HepG2 (cell line): ENCODE measurements around the gene RAE1. TPM values are rescaled to one million over a fixed set of nuclear protein-coding genes. Genes with fewer than 3 reads are reported as not detected.

Experiments used
- ATAC-seq: fragments of 200-7000 bp; cut with Tn5 transposase; 3 replicates; pipeline ENCODE4 v1.9.1; 2020; ENCODE audit warnings: mild to moderate bottlenecking, moderate library complexity
- BruUV-seq: library from RNA; stranded (reverse); fragments of 400-500 nt; replicated peaks from 2 replicates; lab custom pipeline; 2021; lab: Mats Ljungman, UMichigan
- CTCF ChIA-PET: fragments of 300-600 bp; formaldehyde crosslinking; extraction: SDS; loops from one replicate; lab custom pipeline; 2021; ENCODE audit warnings: low total read pairs, inconsistent platforms, low intra/inter-chr PET ratio; lab: Yijun Ruan, JAX
- POLR2A ChIA-PET: fragments of 350-600 bp; sonication (Branson Sonifier 250); formaldehyde crosslinking; loops from one replicate; lab custom pipeline; 2020; ENCODE audit warnings: antibody characterized with exemption, inconsistent platforms; lab: Yijun Ruan, JAX
- DNase-seq: peaks from one replicate; pipeline ENCODE4 v3.0.0-alpha.2; 2015; ENCODE audit warnings: low spot score
- FAIRE-seq: peaks from 3 replicates; lab custom pipeline; 2011; peaks lifted over from hg19 to GRCh38; lab: Jason Lieb, UNC
- H2AFZ ChIP-seq: one replicate; pipeline ENCODE4 v1.6.1; 2011; ENCODE audit warnings: low read length, inconsistent platforms
- H3K27ac ChIP-seq: fragments of 300-600 bp; 3 replicates; pipeline ENCODE4 v1.8.0; 2011; ENCODE audit warnings: mixed run types, mild to moderate bottlenecking, mixed read lengths, low read length, inconsistent platforms; ENCODE audit not compliant: insufficient read depth; ENCODE audit errors: extremely low read length
- H3K27me3 ChIP-seq, 2 experiments: fragments of 200-600 bp in 1 of 2; 2 replicates in 1 of 2; 3 replicates in 1 of 2; pipeline versions ENCODE4 v1.6.0 to v1.8.0; 2011; ENCODE audit warnings: low read length in 2 of 2, mild to moderate bottlenecking in 2 of 2, moderate library complexity in 2 of 2, inconsistent platforms in 1 of 2; ENCODE audit not compliant: insufficient read depth in 2 of 2, control insufficient read depth in 1 of 2
- H3K36me3 ChIP-seq, 2 experiments: fragments of 200-600 bp in 1 of 2; replicated peaks in 1 of 2; 2 replicates in 1 of 2; 3 replicates in 1 of 2; pipeline versions ENCODE4 v1.5.1 to v1.8.0; 2011; ENCODE audit warnings: low read length in 2 of 2, inconsistent platforms in 1 of 2; ENCODE audit not compliant: insufficient read depth in 2 of 2, control insufficient read depth in 1 of 2
- H3K4me1 ChIP-seq: 2 replicates; pipeline ENCODE4 v1.5.1; 2012; ENCODE audit warnings: low read length, inconsistent platforms; ENCODE audit not compliant: insufficient read depth
- H3K4me2 ChIP-seq: 2 replicates; pipeline ENCODE4 v1.6.0; 2011; ENCODE audit warnings: low read depth, low read length, inconsistent platforms
- H3K4me3 ChIP-seq, 3 experiments: fragments of 200-600 bp in 1 of 3; sonication (generic), shearing (Covaris generic) in 1 of 3; replicated peaks in 1 of 3; 2 replicates each; pipeline ENCODE4 v1.5.1; 2011 to 2016; ENCODE audit warnings: low read length in 3 of 3, inconsistent platforms in 2 of 3, low read depth in 2 of 3, mild to moderate bottlenecking in 2 of 3, control low read depth in 1 of 3, mixed read lengths in 1 of 3; ENCODE audit not compliant: insufficient read depth in 1 of 3
- H3K79me2 ChIP-seq: one replicate; pipeline ENCODE4 v1.6.1; 2011; ENCODE audit warnings: low read length, inconsistent platforms; ENCODE audit not compliant: insufficient read depth
- H3K9ac ChIP-seq: 2 replicates; pipeline ENCODE4 v1.6.0; 2011; ENCODE audit warnings: mild to moderate bottlenecking, low read depth, low read length, inconsistent platforms; ENCODE audit not compliant: insufficient read depth
- H3K9me3 ChIP-seq: 2 replicates; pipeline ENCODE4 v1.5.1; 2012; ENCODE audit warnings: mild to moderate bottlenecking, low read length
- H4K20me1 ChIP-seq: 2 replicates; pipeline ENCODE4 v1.6.0; 2011; ENCODE audit warnings: inconsistent platforms, mild to moderate bottlenecking, low read length, moderate library complexity; ENCODE audit not compliant: insufficient read depth
- ATRX ChIP-seq: sonication (generic); formaldehyde crosslinking; IDR thresholded peaks from 2 replicates; pipeline ENCODE4 v1.4.0; 2020; ENCODE audit warnings: missing genetic modification reagents, borderline replicate concordance
- CBX1 ChIP-seq: IDR thresholded peaks from one replicate; pipeline ENCODE4 v1.6.1; 2016; ENCODE audit warnings: antibody characterized with exemption, low read depth
- NCOA5 ChIP-seq: sonication (generic); formaldehyde crosslinking; IDR thresholded peaks from 2 replicates; pipeline ENCODE4 v1.4.0; 2020; ENCODE audit warnings: missing genetic modification reagents
- ZNF333 ChIP-seq: sonication (generic); formaldehyde crosslinking; IDR thresholded peaks from 2 replicates; pipeline ENCODE4 v1.4.0; 2020; ENCODE audit warnings: mild to moderate bottlenecking, missing genetic modification reagents, borderline replicate concordance
- ZNF768 ChIP-seq: sonication (generic); formaldehyde crosslinking; IDR thresholded peaks from 2 replicates; pipeline ENCODE4 v1.4.0; 2020; ENCODE audit warnings: missing genetic modification reagents
- ZNF777 ChIP-seq: sonication (generic); formaldehyde crosslinking; IDR thresholded peaks from 2 replicates; pipeline ENCODE4 v1.4.0; 2020; ENCODE audit warnings: missing genetic modification reagents
- WGBS: methylation state at CpG from one replicate; pipeline ENCODE4 v1.1.6; 2017; ENCODE audit warnings: low lambda C conversion rate; 5-methylcytosine and 5-hydroxymethylcytosine counted together
- in situ Hi-C: cut with HindIII; loops from 2 replicates; pipeline ENCODE4 v1.10.0; 2017; ENCODE audit warnings: low pct_unique_long_range_greater_than_20kb; ENCODE audit not compliant: extremely low pct_ligation_motif_present
- intact Hi-C: fragments of 100-400 bp; cut with micrococcal nuclease; formaldehyde crosslinking; loops from one replicate; pipeline ENCODE4 v1.10.0; 2022; ENCODE audit not compliant: unreplicated experiment
- polyA plus RNA-seq, 8 experiments: library from polyadenylated mRNA; depleted of rRNA in 3 of 8; stranded (reverse) in 7 of 8; unstranded in 1 of 8; fragments of >200 nt; fragmentation: Illumina TruSeq in 4 of 8; extraction: Trizol in 4 of 8; gene quantifications; 2 replicates each; pipeline versions ENCODE4 v1.2.1 to v1.2.3, GENCODE V29; 2011 to 2016; ENCODE audit warnings: low read depth in 4 of 8, missing spikeins in 1 of 8, mixed read lengths in 1 of 8; ENCODE audit not compliant: insufficient read depth in 1 of 8
- total RNA-seq, 5 experiments: library from RNA; depleted of rRNA; stranded (reverse); fragments of >200 nt; fragmentation: Illumina TruSeq; extraction: Trizol; gene quantifications; 2 replicates each; pipeline ENCODE4 v1.2.3, GENCODE V29; 2016; ENCODE audit warnings: low read depth in 1 of 5
- TF ChIP-seq, protein P1 (sequence below): sonication (generic); formaldehyde crosslinking; IDR thresholded peaks from 2 replicates; pipeline ENCODE4 v1.8.0; 2022; ENCODE audit warnings: missing genetic modification reagents, mild to moderate bottlenecking, borderline replicate concordance
- TF ChIP-seq, protein P2 (sequence below): sonication (generic); formaldehyde crosslinking; IDR thresholded peaks from 2 replicates; pipeline ENCODE4 v1.4.0; 2020; ENCODE audit warnings: missing genetic modification reagents

Gene RAE1
- total and polyA plus RNA-seq, 2 of the 13 experiments (the other 11 are each of a cell fraction or from before 2014, with no cell fraction given) = 36.1 to 72.9 TPM

DNA sequence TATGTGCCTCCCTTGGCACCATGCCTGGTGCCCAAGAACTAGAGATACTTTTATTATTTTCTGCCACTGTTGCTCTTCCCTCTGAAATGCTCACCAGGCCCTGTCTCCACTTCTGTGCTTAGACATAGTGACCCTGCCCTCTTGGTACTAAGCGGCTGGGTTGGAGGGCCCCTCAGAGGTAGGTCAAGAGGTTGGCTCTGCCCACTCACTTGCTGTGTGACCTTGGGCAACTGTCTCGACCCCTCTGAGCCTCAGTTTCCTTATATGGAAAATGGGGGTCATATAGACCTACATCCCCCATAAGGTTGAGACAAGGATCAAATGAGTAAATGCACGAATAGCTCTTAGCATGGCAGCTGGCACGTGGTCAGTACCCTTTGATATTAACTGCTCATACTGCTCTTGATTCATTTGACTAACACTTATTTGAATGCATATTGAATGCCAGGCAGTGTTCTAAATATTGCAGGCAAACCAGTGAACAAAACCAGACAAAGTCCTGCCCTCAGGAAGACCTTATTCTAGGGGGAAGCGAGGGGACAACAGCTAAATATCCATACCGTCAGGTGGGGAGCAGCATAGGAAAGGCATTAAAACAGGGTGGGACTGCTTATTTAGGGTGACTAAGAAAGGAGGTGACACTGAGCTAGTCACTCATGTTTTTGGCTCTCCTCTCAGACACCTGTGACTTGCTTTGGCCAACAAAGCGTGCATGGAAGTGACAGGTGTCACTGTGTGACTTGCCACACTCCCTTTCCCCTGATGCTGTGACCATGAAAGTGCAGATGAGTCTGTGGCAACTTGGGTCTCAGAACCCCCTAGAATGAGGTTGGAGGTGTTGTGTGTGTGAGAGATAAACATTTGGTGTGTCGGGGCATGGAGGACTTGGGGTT lies 35.7 kb upstream of the RAE1 start:
- Histone ChIP-seq H3K27ac (no peak overlapping the region), H3K27me3 (peaks cover 7 to 40% of the 10 kb centered on the region in 2 experiments)

More for the DNA sequence above, 35.7 kb upstream of the RAE1 start:
- WGBS = 16% methylated on average over 8 of the region's 8 CpGs
- no peak overlapping the region for H3K9ac ChIP-seq
- H2AFZ ChIP-seq = no peak overlapping the region
- no peak for ATAC-seq
- no TSS peak for BruUV-seq
- no peaks in the 10 kb centered on the region for H3K9me3 ChIP-seq
- no peak for TF ChIP-seq ATRX
- TF ChIP-seq NCOA5 (CRISPR knock-in tag) = no peak
- no peak for TF ChIP-seq ZNF777 (CRISPR knock-in tag)
- TF ChIP-seq, protein P1, sequence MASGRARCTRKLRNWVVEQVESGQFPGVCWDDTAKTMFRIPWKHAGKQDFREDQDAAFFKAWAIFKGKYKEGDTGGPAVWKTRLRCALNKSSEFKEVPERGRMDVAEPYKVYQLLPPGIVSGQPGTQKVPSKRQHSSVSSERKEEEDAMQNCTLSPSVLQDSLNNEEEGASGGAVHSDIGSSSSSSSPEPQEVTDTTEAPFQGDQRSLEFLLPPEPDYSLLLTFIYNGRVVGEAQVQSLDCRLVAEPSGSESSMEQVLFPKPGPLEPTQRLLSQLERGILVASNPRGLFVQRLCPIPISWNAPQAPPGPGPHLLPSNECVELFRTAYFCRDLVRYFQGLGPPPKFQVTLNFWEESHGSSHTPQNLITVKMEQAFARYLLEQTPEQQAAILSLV (CRISPR knock-in tag) = no peak
- no peak for TF ChIP-seq ZNF333 (CRISPR knock-in tag)
- TF ChIP-seq ZNF768 (CRISPR knock-in tag) = peak; percentile 80
- TF ChIP-seq CBX1 = no peak
- TF ChIP-seq, protein P2, sequence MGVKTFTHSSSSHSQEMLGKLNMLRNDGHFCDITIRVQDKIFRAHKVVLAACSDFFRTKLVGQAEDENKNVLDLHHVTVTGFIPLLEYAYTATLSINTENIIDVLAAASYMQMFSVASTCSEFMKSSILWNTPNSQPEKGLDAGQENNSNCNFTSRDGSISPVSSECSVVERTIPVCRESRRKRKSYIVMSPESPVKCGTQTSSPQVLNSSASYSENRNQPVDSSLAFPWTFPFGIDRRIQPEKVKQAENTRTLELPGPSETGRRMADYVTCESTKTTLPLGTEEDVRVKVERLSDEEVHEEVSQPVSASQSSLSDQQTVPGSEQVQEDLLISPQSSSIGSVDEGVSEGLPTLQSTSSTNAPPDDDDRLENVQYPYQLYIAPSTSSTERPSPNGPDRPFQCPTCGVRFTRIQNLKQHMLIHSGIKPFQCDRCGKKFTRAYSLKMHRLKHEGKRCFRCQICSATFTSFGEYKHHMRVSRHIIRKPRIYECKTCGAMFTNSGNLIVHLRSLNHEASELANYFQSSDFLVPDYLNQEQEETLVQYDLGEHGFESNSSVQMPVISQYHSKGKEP (CRISPR knock-in tag) = no peak
- TF ChIP-seq, all 625 proteins: peak for 1
- in situ Hi-C loops (no loop called here), intact Hi-C loops (no loop called here)
- ChIA-PET POLR2A (no interaction called here), CTCF (no interaction called here)
- Histone ChIP-seq H4K20me1 (no peaks in the 10 kb centered on the region), H3K4me1 (no peaks in the 10 kb centered on the region), H3K79me2 (no peaks in the 10 kb centered on the region), H3K4me3 (no peak overlapping the region), H3K4me2 (no peak overlapping the region), H3K36me3 (no peaks in the 10 kb centered on the region)
- DNase-seq = no peak
- no peak for FAIRE-seq
